Measurements from ENCODE around the gene WWTR1.

GRCh38 chr3:149527531-149528339 is 130.1 kb downstream of the WWTR1 start:
- TF ChIP-seq CTCF (IDR thresholded peaks at IDR 0.05) (peak; percentile 51), HOXB5 (CRISPR knock-in tag; IDR thresholded peaks at IDR 0.05) (no peak), SREBF2 (IDR thresholded peaks at IDR 0.05) (no peak), CBX2 (IDR thresholded peaks at IDR 0.05; ENCODE audit: borderline replicate concordance, low read depth) (no peak), REST (IDR thresholded peaks at IDR 0.05) (no peak), PBX3 (IDR thresholded peaks at IDR 0.05) (no peak)
